A673 (cell line): ENCODE data around the gene CYP3A7. TPM values are rescaled to one million over a fixed set of nuclear protein-coding genes. Genes with fewer than 3 reads are reported as not detected.

Experiments
- BruUV-seq: library from RNA; stranded (reverse); fragments of 400-500 nt; replicated peaks from 2 replicates; lab custom pipeline; 2021; lab: Mats Ljungman, UMichigan
- CTCF ChIA-PET: fragments of 300-600 bp; sonication (Branson Sonifier 250); formaldehyde crosslinking; loops from one replicate; lab custom pipeline; 2022; ENCODE audit warnings: antibody characterized with exemption; lab: Charles Lee
- POLR2A ChIA-PET: fragments of 300-600 bp; sonication (Branson Sonifier 250); formaldehyde crosslinking; loops from one replicate; lab custom pipeline; 2022; ENCODE audit warnings: antibody characterized with exemption; ENCODE audit not compliant: low non-redundant PET; lab: Charles Lee
- DNase-seq: peaks from one replicate; pipeline ENCODE4 v3.0.0-alpha.2; 2015; ENCODE audit warnings: low spot score
- H3K27ac ChIP-seq: fragments of 200-600 bp; sonication (generic); 2 replicates; pipeline ENCODE4 v1.5.1; 2016; ENCODE audit warnings: mixed run types, low read depth, mild to moderate bottlenecking, mixed read lengths, antibody characterized with exemption, low read length; ENCODE audit not compliant: poor library complexity, severe bottlenecking
- H3K27me3 ChIP-seq: fragments of 200-600 bp; sonication (generic); replicated peaks from 2 replicates; pipeline ENCODE4 v1.6.1; 2017; ENCODE audit warnings: mixed run types, low read depth, mild to moderate bottlenecking, mixed read lengths, antibody characterized with exemption, low read length; ENCODE audit not compliant: insufficient read depth, poor library complexity
- H3K36me3 ChIP-seq: fragments of 200-600 bp; sonication (generic); 2 replicates; pipeline ENCODE4 v1.6.1; 2016; ENCODE audit warnings: mixed run types, mild to moderate bottlenecking, mixed read lengths, antibody characterized with exemption, low read length; ENCODE audit not compliant: insufficient read depth, poor library complexity, severe bottlenecking
- H3K4me1 ChIP-seq: fragments of 200-600 bp; sonication (generic); 2 replicates; pipeline ENCODE4 v1.6.1; 2017; ENCODE audit warnings: mixed run types, mild to moderate bottlenecking, mixed read lengths, antibody characterized with exemption, low read length; ENCODE audit not compliant: insufficient read depth, poor library complexity, severe bottlenecking
- H3K4me3 ChIP-seq: fragments of 200-600 bp; sonication (generic); 2 replicates; pipeline ENCODE4 v1.5.1; 2016; ENCODE audit warnings: low read depth, mixed run types, mild to moderate bottlenecking, mixed read lengths, low read length; ENCODE audit not compliant: poor library complexity, severe bottlenecking
- H3K9me3 ChIP-seq: fragments of 200-600 bp; sonication (generic); 2 replicates; pipeline ENCODE4 v1.6.1; 2016; ENCODE audit warnings: mixed run types, low read depth, mild to moderate bottlenecking, mixed read lengths, antibody characterized with exemption, low read length; ENCODE audit not compliant: poor library complexity, severe bottlenecking
- CTCF ChIP-seq: fragments of 300-800, 200-600 bp; sonication (generic); conservative IDR thresholded peaks from 2 replicates; pipeline ENCODE4 v1.5.1; 2017; ENCODE audit warnings: low read depth, mild to moderate bottlenecking, antibody characterized with exemption, low read length, moderate library complexity, mixed read lengths
- EZH2 ChIP-seq: fragments of 200-600 bp; sonication (generic); IDR thresholded peaks from 2 replicates; pipeline ENCODE4 v1.6.1; 2017; ENCODE audit warnings: borderline replicate concordance, low read depth, mild to moderate bottlenecking, mixed read lengths, antibody characterized with exemption, low read length; ENCODE audit not compliant: poor library complexity, severe bottlenecking
- intact Hi-C: fragments of 100-400 bp; cut with micrococcal nuclease; formaldehyde crosslinking; loops from one replicate; pipeline ENCODE4 v1.10.0; 2022; ENCODE audit not compliant: unreplicated experiment
- total RNA-seq: library from RNA; stranded (reverse); gene quantifications from 2 replicates; pipeline ENCODE4 v1.2.3, GENCODE V29; 2021

Gene CYP3A7
- total RNA-seq, 1 experiment from 2014 or later, result not detected

DNA sequence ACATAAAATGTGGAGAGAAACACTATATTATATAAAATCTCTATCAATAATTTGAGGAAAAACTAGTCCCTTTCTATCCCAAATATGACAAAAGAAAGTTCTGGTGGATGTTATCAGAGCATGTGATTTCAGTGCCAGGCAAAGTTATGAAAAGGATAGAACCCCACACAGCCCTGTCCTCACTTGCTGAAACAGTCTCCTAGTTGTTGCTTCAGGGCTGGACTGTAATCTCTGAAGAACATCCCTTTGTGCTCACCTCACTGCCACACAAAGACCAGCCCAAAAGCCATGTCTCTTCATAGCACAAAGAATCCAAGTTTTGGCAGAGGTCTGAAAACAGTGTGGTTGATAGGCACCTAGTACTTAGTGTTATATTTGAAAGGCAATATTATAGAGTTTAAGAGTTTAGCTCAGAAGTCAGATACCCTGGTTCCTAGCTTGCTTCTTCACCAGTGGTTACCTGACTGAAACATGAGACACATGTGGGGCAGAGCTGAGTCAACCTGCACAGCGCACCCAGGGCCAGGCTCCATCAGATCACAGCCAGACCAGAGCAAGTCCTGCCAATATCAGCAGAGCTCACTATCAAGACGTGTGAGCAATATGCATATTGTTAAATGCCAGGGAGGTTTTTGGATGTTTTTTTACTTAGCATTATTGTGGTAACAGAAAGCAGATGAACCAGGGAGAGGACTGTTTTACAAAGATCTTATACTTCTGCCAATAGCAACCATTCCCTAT lies 25.0 kb downstream of the CYP3A7 start:
- intact Hi-C loops, result no loop called here
- H3K4me3 ChIP-seq, result no peak overlapping the region
- no peak for DNase-seq
- no TSS peak for BruUV-seq
- no peaks in the 10 kb centered on the region for H3K36me3 ChIP-seq
- no peaks in the 10 kb centered on the region for H3K9me3 ChIP-seq
- H3K27ac ChIP-seq, result no peak overlapping the region
- no peaks in the 10 kb centered on the region for H3K4me1 ChIP-seq
- TF ChIP-seq CTCF, result no peak
- H3K27me3 ChIP-seq, result no peaks in the 10 kb centered on the region
- POLR2A ChIA-PET, result no interaction called here
- CTCF ChIA-PET, result no interaction called here

DNA sequence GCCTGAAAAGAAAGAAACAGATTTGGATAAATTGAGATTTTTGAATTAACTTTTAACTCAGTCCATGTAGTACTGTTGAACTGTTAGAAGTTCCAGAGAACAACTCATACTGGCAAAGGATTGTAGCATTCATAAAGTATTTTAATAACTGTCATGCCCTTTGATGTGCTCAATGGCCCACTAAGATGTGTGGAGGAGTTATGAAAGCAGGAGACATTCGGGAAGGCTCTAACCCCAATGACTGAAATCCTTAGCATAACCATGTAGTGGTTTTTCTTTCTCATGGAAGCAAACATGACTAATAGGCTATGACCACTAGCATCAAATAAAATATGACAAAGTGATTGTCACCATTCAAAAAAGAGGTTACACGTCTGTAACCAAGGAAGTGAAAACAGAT lies 25.7 kb downstream of the CYP3A7 start:
- intact Hi-C loops, result no loop called here
- ChIA-PET POLR2A (no interaction called here), CTCF (no interaction called here)
- Histone ChIP-seq H3K4me1 (no peaks in the 10 kb centered on the region), H3K4me3 (no peak overlapping the region), H3K27me3 (no peaks in the 10 kb centered on the region), H3K27ac (no peak overlapping the region), H3K9me3 (no peaks in the 10 kb centered on the region), H3K36me3 (no peaks in the 10 kb centered on the region)
- no peak for DNase-seq
- TF ChIP-seq EZH2, result no peak
- TF ChIP-seq CTCF, result no peak
- no TSS peak for BruUV-seq

DNA sequence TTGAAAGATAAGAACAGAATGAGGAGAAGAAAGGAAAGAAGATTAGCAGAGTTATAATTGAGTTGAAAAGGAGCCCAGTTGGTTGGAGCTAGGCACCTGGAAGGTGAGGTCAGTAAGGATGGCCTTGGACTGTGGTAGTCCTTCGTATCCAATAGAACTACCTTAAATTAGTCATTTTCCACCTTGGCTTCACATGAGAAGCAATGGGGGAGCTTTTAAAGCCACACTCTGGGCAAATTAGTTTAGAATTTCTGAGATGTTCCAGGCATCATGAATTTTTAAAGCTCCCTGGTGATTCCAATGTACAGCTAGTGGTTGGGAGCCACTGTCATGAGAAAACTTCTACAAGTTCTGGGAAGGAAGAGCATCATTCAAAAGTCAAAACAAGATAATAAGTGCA lies 27.9 kb downstream of the CYP3A7 start:
- Histone ChIP-seq H3K36me3 (no peaks in the 10 kb centered on the region), H3K4me1 (no peaks in the 10 kb centered on the region), H3K9me3 (no peaks in the 10 kb centered on the region), H3K27ac (no peak overlapping the region), H3K27me3 (no peaks in the 10 kb centered on the region), H3K4me3 (no peak overlapping the region)
- DNase-seq, result no peak
- intact Hi-C loops, result no loop called here
- no peak for TF ChIP-seq EZH2
- no peak for TF ChIP-seq CTCF
- CTCF ChIA-PET, result interaction anchor here (0.6 kb wide), 1 partner anchor 564 kb away, joined by 5 read pairs; no protein-coding TSS in a partner anchor
- POLR2A ChIA-PET, result no interaction called here
- BruUV-seq, result no TSS peak
